AG10803 (cell line): ENCODE measurements around the gene CFAP410.

Experiments
- DNase-seq: peaks from one replicate; pipeline ENCODE4 v3.0.0; 2010; ENCODE audit warnings: low read depth
- H3K4me3 ChIP-seq: 2 replicates; pipeline ENCODE4 v1.5.1; 2011; ENCODE audit warnings: mild to moderate bottlenecking, low read length, control low read depth
- TF ChIP-seq, protein P1 (sequence below): conservative IDR thresholded peaks from 2 replicates; pipeline ENCODE4 v1.5.1; 2011; ENCODE audit warnings: mild to moderate bottlenecking, low read length, control low read depth, inconsistent platforms

CFAP410 gene

GRCh38 chr21:44314128-44314527, 25.1 kb downstream of the CFAP410 start:
- TF ChIP-seq, protein P1, sequence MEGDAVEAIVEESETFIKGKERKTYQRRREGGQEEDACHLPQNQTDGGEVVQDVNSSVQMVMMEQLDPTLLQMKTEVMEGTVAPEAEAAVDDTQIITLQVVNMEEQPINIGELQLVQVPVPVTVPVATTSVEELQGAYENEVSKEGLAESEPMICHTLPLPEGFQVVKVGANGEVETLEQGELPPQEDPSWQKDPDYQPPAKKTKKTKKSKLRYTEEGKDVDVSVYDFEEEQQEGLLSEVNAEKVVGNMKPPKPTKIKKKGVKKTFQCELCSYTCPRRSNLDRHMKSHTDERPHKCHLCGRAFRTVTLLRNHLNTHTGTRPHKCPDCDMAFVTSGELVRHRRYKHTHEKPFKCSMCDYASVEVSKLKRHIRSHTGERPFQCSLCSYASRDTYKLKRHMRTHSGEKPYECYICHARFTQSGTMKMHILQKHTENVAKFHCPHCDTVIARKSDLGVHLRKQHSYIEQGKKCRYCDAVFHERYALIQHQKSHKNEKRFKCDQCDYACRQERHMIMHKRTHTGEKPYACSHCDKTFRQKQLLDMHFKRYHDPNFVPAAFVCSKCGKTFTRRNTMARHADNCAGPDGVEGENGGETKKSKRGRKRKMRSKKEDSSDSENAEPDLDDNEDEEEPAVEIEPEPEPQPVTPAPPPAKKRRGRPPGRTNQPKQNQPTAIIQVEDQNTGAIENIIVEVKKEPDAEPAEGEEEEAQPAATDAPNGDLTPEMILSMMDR: no peak
- no peak overlapping the region for H3K4me3 ChIP-seq
- DNase-seq: no peak

GRCh38 chr21:44313451-44313850, 25.7 kb downstream of the CFAP410 start:
- TF ChIP-seq, protein P1: no peak

DNA sequence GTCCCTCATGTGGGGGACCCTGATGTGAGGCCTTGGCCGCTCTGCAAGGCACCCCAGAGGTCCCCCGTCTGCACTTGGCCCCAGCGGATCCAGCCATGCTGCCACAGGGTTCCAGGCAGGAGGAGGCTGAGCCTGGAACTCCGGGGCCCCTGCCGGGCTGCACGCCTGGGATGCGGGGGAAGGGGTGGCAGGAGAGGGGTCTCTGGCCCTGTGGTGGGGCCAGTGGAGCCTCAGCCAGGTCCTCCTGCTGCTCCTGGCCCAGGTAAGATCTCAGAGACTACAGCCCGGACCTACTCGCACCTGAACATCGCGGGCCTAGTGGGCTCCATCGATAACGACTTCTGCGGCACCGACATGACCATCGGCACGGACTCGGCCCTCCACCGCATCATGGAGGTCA, 26.5 kb downstream of the CFAP410 start:
- H3K4me3 ChIP-seq: no peak overlapping the region
- TF ChIP-seq, protein P1: no peak

More at GRCh38 chr21:44313451-44313850, 25.7 kb downstream of the CFAP410 start:
- no peak for DNase-seq
- no peak overlapping the region for H3K4me3 ChIP-seq

GRCh38 chr21:44312089-44312488, 27.1 kb downstream of the CFAP410 start:
- no peak for DNase-seq
- no peak overlapping the region for H3K4me3 ChIP-seq
- TF ChIP-seq, protein P1: no peak

More for the DNA sequence above, 26.5 kb downstream of the CFAP410 start:
- DNase-seq: no peak

DNA sequence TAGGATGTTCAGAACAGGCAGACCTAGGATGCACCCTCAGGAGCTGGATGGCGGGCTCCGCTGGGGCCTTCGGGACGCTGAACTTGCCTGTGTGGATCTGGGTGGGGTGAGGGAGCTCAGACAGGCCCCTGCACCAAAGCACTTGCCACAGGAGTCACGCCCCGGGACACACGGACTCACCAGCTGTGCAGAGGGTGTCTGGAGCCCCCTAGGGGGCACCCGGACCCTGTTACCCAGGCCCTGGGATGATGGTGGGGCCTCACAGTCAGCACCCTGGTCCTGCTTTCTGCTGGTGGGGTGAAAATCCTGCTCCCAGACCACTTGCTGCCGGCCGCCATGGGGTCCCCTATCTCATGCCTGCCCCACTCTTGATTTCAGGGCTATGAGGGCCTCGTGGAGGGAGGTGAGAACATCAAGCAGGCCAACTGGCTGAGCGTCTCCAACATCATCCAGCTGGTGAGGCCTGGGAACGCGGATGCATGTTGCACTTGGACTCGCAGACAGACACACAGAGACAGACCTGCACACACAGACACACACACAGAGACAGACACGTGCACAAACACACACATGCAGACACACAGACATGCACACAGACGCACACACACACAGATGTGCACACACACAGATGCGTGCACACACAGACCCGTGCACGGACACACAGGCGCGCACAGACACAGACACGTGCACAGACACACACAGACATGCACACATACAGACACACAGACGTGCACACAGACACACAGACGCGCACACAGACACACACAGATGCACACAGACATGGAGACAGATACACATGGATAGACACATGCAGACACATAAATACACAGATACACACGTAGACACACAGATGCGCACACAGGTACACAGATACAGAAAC, 28.3 kb downstream of the CFAP410 start:
- H3K4me3 ChIP-seq: no peak overlapping the region
- TF ChIP-seq, protein P1: no peak
- DNase-seq: no peak

DNA sequence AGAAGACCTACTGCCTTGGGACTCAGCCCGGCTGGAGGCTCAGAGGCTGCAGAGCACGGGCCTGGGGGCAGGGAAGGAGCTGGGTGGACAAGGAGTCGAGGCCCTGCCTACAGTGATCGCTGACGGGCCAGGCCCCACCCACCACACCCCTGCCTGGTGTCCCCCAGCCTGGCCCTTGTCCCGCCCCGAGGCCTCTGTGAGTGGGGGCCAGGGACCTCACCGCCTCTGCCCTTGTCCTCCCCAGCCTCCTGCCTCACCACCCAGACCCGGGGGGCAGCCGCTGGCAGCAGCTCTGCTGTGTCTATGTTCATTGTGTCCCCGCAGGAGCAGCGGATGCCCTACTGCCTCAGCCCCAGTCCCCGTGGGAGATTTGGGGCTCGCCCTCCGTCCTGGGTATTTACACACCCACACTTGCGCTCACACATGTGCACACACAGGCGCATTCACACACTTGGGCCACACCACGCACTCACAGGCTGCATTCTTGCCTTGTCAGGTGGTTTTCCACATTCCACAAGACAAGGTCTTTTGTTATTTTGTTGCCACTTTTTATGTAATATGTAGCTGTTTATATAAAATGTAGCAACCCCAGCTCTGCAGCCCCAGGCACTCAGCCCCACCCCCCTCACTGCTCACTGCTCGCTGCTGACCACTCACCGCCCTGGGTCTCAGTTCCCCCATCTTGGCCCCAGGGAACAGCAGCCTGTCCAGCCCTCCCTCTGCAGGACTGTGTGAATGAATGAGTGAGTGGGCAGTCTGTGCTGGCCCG, 32.1 kb downstream of the CFAP410 start:
- peak; percentile 11 for DNase-seq
- no peak overlapping the region for H3K4me3 ChIP-seq
- TF ChIP-seq, protein P1: no peak
